T-helper 17 cell (primary cell): ENCODE data around the gene KRT74. TPM values are rescaled to one million over a fixed set of nuclear protein-coding genes. Genes with fewer than 3 reads are reported as not detected.

Experiments
- ATAC-seq: fragments of 150-1000 bp; cut with Tn5 transposase; 2 replicates; pipeline ENCODE4 v1.10.0; 2021; ENCODE audit warnings: mild to moderate bottlenecking, moderate library complexity
- DNase-seq, 3 donors: peaks; one replicate each; pipeline versions ENCODE4 v3.0.0 to v3.0.0-alpha.2; 2020 to 2021
- H3K9me3 ChIP-seq: one replicate; pipeline ENCODE4 v1.7.0; 2013; ENCODE audit warnings: low read length, mild to moderate bottlenecking; ENCODE audit not compliant: control insufficient read depth, poor library complexity, severe bottlenecking
- H3K27ac Mint-ChIP-seq: one replicate; pipeline ENCODE4 v1.8.0; 2022; ENCODE audit warnings: mild to moderate bottlenecking, moderate library complexity, mixed read lengths
- H3K27me3 Mint-ChIP-seq: one replicate; pipeline ENCODE4 v1.8.0; 2022; ENCODE audit warnings: mixed read lengths
- H3K36me3 Mint-ChIP-seq: one replicate; pipeline ENCODE4 v1.8.0; 2022; ENCODE audit warnings: low read depth, mixed read lengths
- H3K4me1 Mint-ChIP-seq: one replicate; pipeline ENCODE4 v1.8.0; 2022; ENCODE audit warnings: mild to moderate bottlenecking, mixed read lengths
- H3K4me3 Mint-ChIP-seq: one replicate; pipeline ENCODE4 v1.8.0; 2022; ENCODE audit warnings: mild to moderate bottlenecking, moderate library complexity, mixed read lengths
- total RNA-seq, 4 donors: library from RNA in 2 of 4; stranded (reverse) in 2 of 4; gene quantifications; one replicate each; pipeline ENCODE4 v1.2.3 and lab custom pipeline; 2022 to 2026

KRT74 gene
- total RNA-seq, 2 donors from 2014 or later: not detected

GRCh38 chr12:52579468-52580465 lies 6.1 kb upstream of the KRT74 start:
- Mint-ChIP-seq H3K36me3 (peaks cover 5% of the 10 kb centered on the region), H3K4me1 (peaks cover 8% of the 10 kb centered on the region), H3K27me3 (peaks cover 50% of the 10 kb centered on the region), H3K27ac (no peak overlapping the region), H3K4me3 (no peak overlapping the region)
- DNase-seq (no peak), ATAC-seq (no peak)
- no peaks in the 10 kb centered on the region for H3K9me3 ChIP-seq

- H3K9me3 ChIP-seq: no peaks in the 10 kb centered on the region
- peaks cover 5% of the 10 kb centered on the region for H3K36me3 Mint-ChIP-seq
- DNase-seq: no peak
- ATAC-seq: no peak
- H3K27ac Mint-ChIP-seq: no peak overlapping the region
- H3K27me3 Mint-ChIP-seq: peaks cover 51% of the 10 kb centered on the region
- peaks cover 7% of the 10 kb centered on the region for H3K4me1 Mint-ChIP-seq
- H3K4me3 Mint-ChIP-seq: no peak overlapping the region
These were observed 4.8 kb upstream of the KRT74 start for GRCh38 chr12:52578469-52578868.

- DNase-seq (no peak), ATAC-seq (no peak)
- peaks cover 7% of the 10 kb centered on the region for H3K36me3 Mint-ChIP-seq
These were observed 3.7 kb upstream of the KRT74 start for GRCh38 chr12:52577316-52577715.

GRCh38 chr12:52575948-52576347 lies 2.3 kb upstream of the KRT74 start:
- no peaks in the 10 kb centered on the region for H3K9me3 ChIP-seq
- DNase-seq (no peak), ATAC-seq (no peak)
- H3K4me3 Mint-ChIP-seq: no peak overlapping the region
- peaks cover 51% of the 10 kb centered on the region for H3K27me3 Mint-ChIP-seq
- no peak overlapping the region for H3K27ac Mint-ChIP-seq
- peaks cover 7% of the 10 kb centered on the region for H3K36me3 Mint-ChIP-seq
- H3K4me1 Mint-ChIP-seq: peaks cover 7% of the 10 kb centered on the region

More at GRCh38 chr12:52577316-52577715, 3.7 kb upstream of the KRT74 start:
- no peak overlapping the region for H3K4me3 Mint-ChIP-seq
- H3K4me1 Mint-ChIP-seq: peaks cover 5% of the 10 kb centered on the region
- H3K27ac Mint-ChIP-seq: no peak overlapping the region
- H3K9me3 ChIP-seq: no peaks in the 10 kb centered on the region
- H3K27me3 Mint-ChIP-seq: peaks cover 56% of the 10 kb centered on the region

DNA sequence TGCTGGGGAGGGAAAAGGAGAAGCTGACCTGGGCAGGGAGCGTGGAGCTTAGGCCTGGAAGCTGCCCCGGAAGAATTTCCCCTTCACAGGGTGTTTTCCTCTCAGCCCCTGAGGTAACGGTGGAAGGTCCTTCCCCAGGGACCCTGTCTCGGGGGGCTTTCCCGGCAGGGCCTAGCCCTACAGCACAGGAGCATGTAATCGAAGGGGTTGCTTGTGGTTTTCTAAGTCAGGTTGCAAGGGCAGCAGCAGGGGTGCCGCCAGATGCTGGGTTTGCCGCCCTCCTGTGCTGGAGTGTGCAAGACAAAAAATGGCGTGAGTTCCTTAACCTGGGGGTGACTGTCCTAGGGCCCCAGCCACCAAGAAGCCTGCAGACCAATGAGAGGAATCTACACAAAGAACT lies 1.6 kb upstream of the KRT74 start:
- ATAC-seq (no peak), DNase-seq (no peak)
- H3K36me3 Mint-ChIP-seq: peaks cover 4% of the 10 kb centered on the region
- peaks cover 4% of the 10 kb centered on the region for H3K4me1 Mint-ChIP-seq
- H3K27me3 Mint-ChIP-seq: peaks cover 51% of the 10 kb centered on the region
- no peak overlapping the region for H3K4me3 Mint-ChIP-seq
- H3K27ac Mint-ChIP-seq: no peak overlapping the region
- H3K9me3 ChIP-seq: no peaks in the 10 kb centered on the region

- ATAC-seq: no peak
- H3K9me3 ChIP-seq: no peaks in the 10 kb centered on the region
- H3K27me3 Mint-ChIP-seq: peaks cover 58% of the 10 kb centered on the region
- H3K27ac Mint-ChIP-seq: no peak overlapping the region
- no peak overlapping the region for H3K4me3 Mint-ChIP-seq
- H3K36me3 Mint-ChIP-seq: peaks cover 4% of the 10 kb centered on the region
- no peak for DNase-seq
- H3K4me1 Mint-ChIP-seq: peaks cover 4% of the 10 kb centered on the region
These were observed 337 bp downstream of the KRT74 start for GRCh38 chr12:52573306-52573705.

DNA sequence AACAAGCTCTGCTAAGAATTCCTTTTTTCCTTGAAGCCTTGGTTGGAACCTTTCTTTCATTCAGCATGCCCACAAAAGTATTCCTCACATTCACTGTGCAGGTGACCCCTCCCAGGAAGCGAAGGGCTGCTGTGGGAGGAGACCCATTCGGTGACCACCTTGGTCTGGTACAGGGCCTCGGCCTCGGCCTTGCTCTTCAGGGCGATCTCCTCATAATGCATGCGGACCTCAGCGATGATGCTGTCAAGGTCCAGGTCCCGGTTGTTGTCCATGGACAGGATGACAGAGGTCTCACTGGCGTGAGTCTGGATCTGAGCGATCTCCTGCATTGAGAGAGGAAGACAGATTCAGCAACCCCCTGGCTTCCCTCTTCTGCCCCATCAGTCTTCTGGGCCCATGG lies 3.1 kb downstream of the KRT74 start:
- Mint-ChIP-seq H3K4me3 (no peak overlapping the region), H3K27me3 (peaks cover 62% of the 10 kb centered on the region), H3K4me1 (peaks cover 4% of the 10 kb centered on the region), H3K36me3 (peaks cover 3% of the 10 kb centered on the region), H3K27ac (no peak overlapping the region)
- ATAC-seq (no peak), DNase-seq (no peak)
- no peaks in the 10 kb centered on the region for H3K9me3 ChIP-seq

GRCh38 chr12:52568111-52568510 lies 5.5 kb downstream of the KRT74 start:
- ATAC-seq (no peak), DNase-seq (no peak)
- peaks cover 3% of the 10 kb centered on the region for H3K36me3 Mint-ChIP-seq
- no peaks in the 10 kb centered on the region for H3K9me3 ChIP-seq
- peaks cover 75% of the 10 kb centered on the region for H3K27me3 Mint-ChIP-seq
- peaks cover 4% of the 10 kb centered on the region for H3K4me1 Mint-ChIP-seq
- H3K27ac Mint-ChIP-seq: no peak overlapping the region
- no peak overlapping the region for H3K4me3 Mint-ChIP-seq

GRCh38 chr12:52566847-52567291 lies 6.8 kb downstream of the KRT74 start:
- Mint-ChIP-seq H3K27ac (no peak overlapping the region), H3K4me3 (no peak overlapping the region), H3K27me3 (peaks cover 67% of the 10 kb centered on the region), H3K36me3 (no peaks in the 10 kb centered on the region), H3K4me1 (no peaks in the 10 kb centered on the region)
- no peak for ATAC-seq
- DNase-seq: no peak
- H3K9me3 ChIP-seq: no peaks in the 10 kb centered on the region

DNA sequence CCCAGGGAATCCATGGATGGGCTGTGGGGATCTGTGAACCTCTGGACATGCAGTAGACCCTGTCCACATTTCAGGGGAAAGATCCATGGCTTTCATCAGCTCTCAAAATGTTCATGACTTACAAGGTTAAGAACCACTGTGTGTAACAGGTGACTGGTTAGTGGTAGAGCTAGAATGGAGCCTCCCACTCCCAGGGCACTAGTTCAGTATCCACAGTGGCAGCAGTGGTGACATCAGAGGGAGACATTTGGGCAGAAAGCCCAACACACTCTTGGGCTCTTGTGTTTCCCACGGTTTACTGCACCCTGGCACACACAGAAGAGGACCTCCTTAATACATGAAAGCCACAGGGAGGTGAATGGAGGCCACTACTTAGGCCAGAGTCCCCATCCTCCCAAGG lies 9.1 kb downstream of the KRT74 start:
- Mint-ChIP-seq H3K27me3 (peaks cover 68% of the 10 kb centered on the region), H3K4me1 (no peaks in the 10 kb centered on the region), H3K36me3 (no peaks in the 10 kb centered on the region), H3K4me3 (no peak overlapping the region), H3K27ac (no peak overlapping the region)
- no peaks in the 10 kb centered on the region for H3K9me3 ChIP-seq
- ATAC-seq (no peak), DNase-seq (no peak)

DNA sequence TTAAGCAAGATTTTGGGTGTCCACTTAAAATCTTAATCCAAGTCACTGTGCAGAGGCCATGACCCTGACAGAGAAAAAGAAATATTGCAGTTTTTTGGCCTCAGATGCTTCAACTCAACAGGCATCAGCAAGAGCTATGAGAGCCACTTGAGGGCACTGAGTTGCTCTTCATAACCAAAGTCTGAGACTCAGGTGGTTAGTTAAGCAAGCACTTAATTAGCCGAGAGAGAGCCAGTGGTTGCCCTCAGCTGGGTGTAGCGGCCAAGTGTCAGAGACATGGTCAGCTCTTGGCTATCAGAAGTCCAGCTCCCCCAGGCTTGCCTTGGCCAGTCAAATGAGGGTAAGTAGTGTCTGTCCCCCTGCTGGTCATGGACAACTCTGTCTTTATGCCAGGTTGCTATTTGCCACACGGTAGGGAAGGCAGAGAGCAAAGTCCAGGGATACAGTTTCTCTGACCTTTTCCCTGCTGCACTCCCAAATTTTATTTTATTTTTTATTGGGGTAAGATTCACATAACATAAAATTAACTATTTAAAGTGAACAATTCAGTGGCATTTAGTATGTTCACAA lies 11.7 kb downstream of the KRT74 start:
- Mint-ChIP-seq H3K27me3 (peaks cover 74% of the 10 kb centered on the region), H3K27ac (no peak overlapping the region), H3K4me3 (no peak overlapping the region), H3K4me1 (peaks cover 5% of the 10 kb centered on the region), H3K36me3 (no peaks in the 10 kb centered on the region)
- ATAC-seq (no peak), DNase-seq (no peak)
- H3K9me3 ChIP-seq: no peaks in the 10 kb centered on the region

DNA sequence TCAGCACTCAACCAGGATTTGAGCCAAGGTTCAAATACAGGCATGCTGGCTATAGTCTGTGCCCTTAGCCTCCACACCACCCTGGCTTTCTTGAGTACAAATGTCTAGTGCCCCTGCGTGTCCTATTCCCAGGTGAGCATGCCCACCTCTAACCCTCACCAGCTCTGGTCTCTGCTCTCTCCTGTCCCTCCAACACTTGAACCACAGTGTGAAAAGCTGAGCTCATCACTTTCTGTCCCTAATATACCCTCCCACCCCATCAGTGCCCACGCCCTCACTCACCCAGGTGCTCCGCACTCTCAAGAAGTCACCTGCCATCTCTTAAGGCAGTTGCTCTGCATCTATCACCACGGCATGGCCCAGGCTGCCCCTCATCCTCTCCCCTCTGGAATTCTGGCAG lies 13.7 kb downstream of the KRT74 start:
- H3K4me1 Mint-ChIP-seq: peaks cover 5% of the 10 kb centered on the region
- no peak for ATAC-seq
- H3K4me3 Mint-ChIP-seq: no peak overlapping the region

DNA sequence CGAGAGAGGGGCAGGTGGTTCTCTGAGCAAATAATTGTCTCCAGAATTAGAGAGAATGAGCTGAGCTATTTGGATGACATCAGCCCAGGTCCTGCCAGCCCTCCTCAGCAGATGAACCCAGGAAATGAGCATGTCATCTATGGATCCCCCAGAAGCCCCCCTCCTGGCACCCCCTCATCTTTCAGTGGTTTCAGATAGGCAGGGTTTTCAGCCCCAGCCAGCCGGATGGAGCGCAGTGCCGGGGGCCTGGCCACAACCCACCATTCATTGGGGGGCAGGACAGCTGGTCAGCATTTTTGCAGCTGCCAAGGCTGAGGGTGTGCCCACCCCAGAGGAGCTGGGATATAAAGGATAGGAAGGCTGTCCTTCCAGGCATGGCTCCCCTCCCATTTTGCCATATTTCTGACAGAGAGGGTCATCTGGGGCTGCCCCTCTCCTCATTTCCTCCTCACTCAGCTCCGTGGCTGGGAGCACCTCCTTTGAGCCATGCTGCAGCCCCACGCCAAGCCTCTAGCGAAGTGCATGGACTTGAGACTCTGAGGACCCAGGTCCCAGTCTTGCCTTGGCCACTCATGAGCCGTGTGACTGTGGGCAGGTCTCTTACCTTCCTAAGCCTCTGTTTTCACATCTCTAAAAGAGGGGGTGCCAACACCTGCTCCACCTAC lies 14.7 kb downstream of the KRT74 start:
- no peak overlapping the region for H3K27ac Mint-ChIP-seq
- no peak for ATAC-seq
- H3K4me3 Mint-ChIP-seq: no peak overlapping the region
- no peak for DNase-seq
- H3K4me1 Mint-ChIP-seq: peaks cover 5% of the 10 kb centered on the region
- H3K36me3 Mint-ChIP-seq: no peaks in the 10 kb centered on the region
- H3K9me3 ChIP-seq: no peaks in the 10 kb centered on the region
- peaks cover 68% of the 10 kb centered on the region for H3K27me3 Mint-ChIP-seq

More for the DNA sequence above, 13.7 kb downstream of the KRT74 start:
- no peaks in the 10 kb centered on the region for H3K36me3 Mint-ChIP-seq
- no peak for DNase-seq
- peaks cover 66% of the 10 kb centered on the region for H3K27me3 Mint-ChIP-seq
- H3K27ac Mint-ChIP-seq: no peak overlapping the region
- no peaks in the 10 kb centered on the region for H3K9me3 ChIP-seq
